ENCODE results near the gene CBARP.

CBARP gene

GRCh38 chr19:1266916-1267476 is 29.2 kb upstream of the CBARP start:
- Histone ChIP-seq H3K4me3 (ENCODE audit: low read length) (peak overlapping the region; percentile 25), H3K4me1 (ENCODE audit: control insufficient read depth, insufficient read depth, low read length) (peaks cover 79% of the 10 kb centered on the region), H3K27me3 (ENCODE audit: control insufficient read depth, insufficient read depth, low read length) (no peaks in the 10 kb centered on the region), H3K9me3 (ENCODE audit: control insufficient read depth, low read length) (no peaks in the 10 kb centered on the region), H3K36me3 (ENCODE audit: control insufficient read depth, insufficient read depth, low read length) (peaks cover 12% of the 10 kb centered on the region), H3K9ac (ENCODE audit: low read length) (peak overlapping the region; percentile 34)

GRCh38 chr19:1266129-1266915 is 28.5 kb upstream of the CBARP start:
- Histone ChIP-seq H3K4me3 (ENCODE audit: low read length) (no peak overlapping the region), H3K36me3 (ENCODE audit: control insufficient read depth, insufficient read depth, low read length) (peaks cover 6% of the 10 kb centered on the region), H3K9ac (ENCODE audit: low read length) (peak overlapping the region; percentile 34), H3K9me3 (ENCODE audit: control insufficient read depth, low read length) (no peaks in the 10 kb centered on the region), H3K27me3 (ENCODE audit: control insufficient read depth, insufficient read depth, low read length) (no peaks in the 10 kb centered on the region), H3K4me1 (ENCODE audit: control insufficient read depth, insufficient read depth, low read length) (peaks cover 79% of the 10 kb centered on the region)

GRCh38 chr19:1265615-1266128 is 27.9 kb upstream of the CBARP start:
- no peak overlapping the region for H3K9ac ChIP-seq (ENCODE audit: low read length)
- peaks cover 76% of the 10 kb centered on the region for H3K4me1 ChIP-seq (ENCODE audit: control insufficient read depth, insufficient read depth, low read length)
- H3K36me3 ChIP-seq (ENCODE audit: control insufficient read depth, insufficient read depth, low read length), result no peaks in the 10 kb centered on the region
- no peaks in the 10 kb centered on the region for H3K9me3 ChIP-seq (ENCODE audit: control insufficient read depth, low read length)
- H3K27me3 ChIP-seq (ENCODE audit: control insufficient read depth, insufficient read depth, low read length), result no peaks in the 10 kb centered on the region
- H3K4me3 ChIP-seq (ENCODE audit: low read length), result no peak overlapping the region

GRCh38 chr19:1264801-1265614 is 27.2 kb upstream of the CBARP start:
- H3K9ac ChIP-seq (ENCODE audit: low read length), result no peak overlapping the region
- no peaks in the 10 kb centered on the region for H3K27me3 ChIP-seq (ENCODE audit: control insufficient read depth, insufficient read depth, low read length)
- peak overlapping the region; percentile 25 for H3K4me3 ChIP-seq (ENCODE audit: low read length)
- H3K9me3 ChIP-seq (ENCODE audit: control insufficient read depth, low read length), result no peaks in the 10 kb centered on the region
- no peaks in the 10 kb centered on the region for H3K36me3 ChIP-seq (ENCODE audit: control insufficient read depth, insufficient read depth, low read length)
- peaks cover 76% of the 10 kb centered on the region for H3K4me1 ChIP-seq (ENCODE audit: control insufficient read depth, insufficient read depth, low read length)

- Histone ChIP-seq H3K9ac (ENCODE audit: low read length) (peak overlapping the region; percentile 71), H3K36me3 (ENCODE audit: control insufficient read depth, insufficient read depth, low read length) (no peaks in the 10 kb centered on the region), H3K27me3 (ENCODE audit: control insufficient read depth, insufficient read depth, low read length) (no peaks in the 10 kb centered on the region), H3K4me1 (ENCODE audit: control insufficient read depth, insufficient read depth, low read length) (peaks cover 83% of the 10 kb centered on the region), H3K9me3 (ENCODE audit: control insufficient read depth, low read length) (no peaks in the 10 kb centered on the region), H3K4me3 (ENCODE audit: low read length) (no peak overlapping the region)
These were observed 25.4 kb upstream of the CBARP start for GRCh38 chr19:1263188-1263587.

GRCh38 chr19:1262623-1263123 is 24.9 kb upstream of the CBARP start:
- H3K9ac ChIP-seq (ENCODE audit: low read length), result peak overlapping the region; percentile 71
- no peaks in the 10 kb centered on the region for H3K27me3 ChIP-seq (ENCODE audit: control insufficient read depth, insufficient read depth, low read length)
- no peaks in the 10 kb centered on the region for H3K9me3 ChIP-seq (ENCODE audit: control insufficient read depth, low read length)
- no peak overlapping the region for H3K4me3 ChIP-seq (ENCODE audit: low read length)
- H3K4me1 ChIP-seq (ENCODE audit: control insufficient read depth, insufficient read depth, low read length), result peaks cover 83% of the 10 kb centered on the region
- peaks cover 5% of the 10 kb centered on the region for H3K36me3 ChIP-seq (ENCODE audit: control insufficient read depth, insufficient read depth, low read length)

GRCh38 chr19:1261798-1262622 is 24.2 kb upstream of the CBARP start:
- H3K4me3 ChIP-seq (ENCODE audit: low read length), result peak overlapping the region; percentile 92
- H3K9me3 ChIP-seq (ENCODE audit: control insufficient read depth, low read length), result no peaks in the 10 kb centered on the region
- H3K27me3 ChIP-seq (ENCODE audit: control insufficient read depth, insufficient read depth, low read length), result no peaks in the 10 kb centered on the region
- H3K4me1 ChIP-seq (ENCODE audit: control insufficient read depth, insufficient read depth, low read length), result peaks cover 76% of the 10 kb centered on the region
- H3K9ac ChIP-seq (ENCODE audit: low read length), result peak overlapping the region; percentile 91
- peaks cover 7% of the 10 kb centered on the region for H3K36me3 ChIP-seq (ENCODE audit: control insufficient read depth, insufficient read depth, low read length)

- H3K9me3 ChIP-seq (ENCODE audit: control insufficient read depth, low read length), result no peaks in the 10 kb centered on the region
- no peaks in the 10 kb centered on the region for H3K27me3 ChIP-seq (ENCODE audit: control insufficient read depth, insufficient read depth, low read length)
- peak overlapping the region; percentile 91 for H3K9ac ChIP-seq (ENCODE audit: low read length)
- H3K36me3 ChIP-seq (ENCODE audit: control insufficient read depth, insufficient read depth, low read length), result peaks cover 13% of the 10 kb centered on the region
- peak overlapping the region; percentile 92 for H3K4me3 ChIP-seq (ENCODE audit: low read length)
- H3K4me1 ChIP-seq (ENCODE audit: control insufficient read depth, insufficient read depth, low read length), result peaks cover 75% of the 10 kb centered on the region
These were observed 23.7 kb upstream of the CBARP start for GRCh38 chr19:1261538-1261797.

- H3K27me3 ChIP-seq (ENCODE audit: control insufficient read depth, insufficient read depth, low read length), result no peaks in the 10 kb centered on the region
- no peaks in the 10 kb centered on the region for H3K9me3 ChIP-seq (ENCODE audit: control insufficient read depth, low read length)
- H3K36me3 ChIP-seq (ENCODE audit: control insufficient read depth, insufficient read depth, low read length), result peaks cover 14% of the 10 kb centered on the region
- peak overlapping the region; percentile 91 for H3K9ac ChIP-seq (ENCODE audit: low read length)
- H3K4me1 ChIP-seq (ENCODE audit: control insufficient read depth, insufficient read depth, low read length), result peaks cover 71% of the 10 kb centered on the region
- peak overlapping the region; percentile 92 for H3K4me3 ChIP-seq (ENCODE audit: low read length)
These were observed 23.1 kb upstream of the CBARP start for GRCh38 chr19:1260749-1261537.

- Histone ChIP-seq H3K4me1 (ENCODE audit: control insufficient read depth, insufficient read depth, low read length) (peaks cover 72% of the 10 kb centered on the region), H3K4me3 (ENCODE audit: low read length) (no peak overlapping the region), H3K9ac (ENCODE audit: low read length) (peak overlapping the region; percentile 65)
These were observed 22.3 kb upstream of the CBARP start for GRCh38 chr19:1259876-1260748.

More at GRCh38 chr19:1259876-1260748, 22.3 kb upstream of the CBARP start:
- Histone ChIP-seq H3K27me3 (ENCODE audit: control insufficient read depth, insufficient read depth, low read length) (no peaks in the 10 kb centered on the region), H3K9me3 (ENCODE audit: control insufficient read depth, low read length) (no peaks in the 10 kb centered on the region), H3K36me3 (ENCODE audit: control insufficient read depth, insufficient read depth, low read length) (peaks cover 23% of the 10 kb centered on the region)

Measured in mucosa of stomach (tissue), 1 donor.